Stomach (tissue), 9 donors: Measurements from ENCODE around the gene WIPI1. TPM values are rescaled to one million over a fixed set of nuclear protein-coding genes. Genes with fewer than 3 reads are reported as not detected.

Experiments used
- DNase-seq, 2 donors: peaks; one replicate each; pipeline versions ENCODE4 v3.0.0 to v3.0.0-alpha.2; 2013 to 2019
- H3K27ac ChIP-seq, 5 donors: fragments of 200-600 bp in 4 of 5; sonication (generic) in 4 of 5; one replicate each; pipeline ENCODE4 v1.5.1; 2013 to 2019; ENCODE audit warnings: mild to moderate bottlenecking in 1 of 5, moderate library complexity in 1 of 5
- H3K27me3 ChIP-seq, 3 donors: fragments of 200-600 bp; sonication (generic); one replicate each; pipeline ENCODE4 v1.5.1; 2017 to 2019; ENCODE audit warnings: mixed run types in 1 of 3
- H3K36me3 ChIP-seq, 4 donors: fragments of 200-600 bp; sonication (generic); 1 replicate in 3 of 4; 2 replicates in 1 of 4; pipeline ENCODE4 v1.5.1; 2016 to 2019
- H3K4me1 ChIP-seq, 4 donors: fragments of 200-600 bp; sonication (generic); one replicate each; pipeline ENCODE4 v1.5.1; 2016 to 2019
- H3K4me3 ChIP-seq, 4 donors: fragments of 200-600 bp; sonication (generic) in 3 of 4; one replicate each; pipeline ENCODE4 v1.5.1; 2016 to 2019; ENCODE audit warnings: mild to moderate bottlenecking in 1 of 4
- H3K9me3 ChIP-seq, 4 donors: fragments of 200-600 bp; sonication (generic); one replicate each; pipeline ENCODE4 v1.5.1; 2016 to 2019
- CTCF ChIP-seq, 7 experiments: fragments of 450-650 bp in 4 of 7; fragments of 200-600 bp in 3 of 7; sonication (generic) in 3 of 7; IDR thresholded peaks; one replicate each; pipeline ENCODE4 v1.5.1; 2016 to 2019; ENCODE audit warnings: antibody characterized with exemption in 7 of 7, control low read depth in 2 of 7, mild to moderate bottlenecking in 1 of 7
- EP300 ChIP-seq: sonication (generic); formaldehyde crosslinking; IDR thresholded peaks from one replicate; pipeline ENCODE4 v1.6.1; 2017; ENCODE audit warnings: antibody characterized with exemption
- POLR2A ChIP-seq, 4 donors: fragments of 450-650 bp; IDR thresholded peaks; one replicate each; pipeline ENCODE4 v1.6.1; 2016; ENCODE audit warnings: antibody characterized with exemption in 4 of 4, control low read depth in 2 of 4, mild to moderate bottlenecking in 1 of 4, moderate library complexity in 1 of 4
- POLR2AphosphoS5 ChIP-seq, 3 donors: sonication (generic); formaldehyde crosslinking; IDR thresholded peaks; one replicate each; pipeline ENCODE4 v1.6.1; 2016; ENCODE audit warnings: antibody characterized with exemption in 3 of 3
- WGBS, 5 donors: extraction: QIAGEN DNeasy Blood & Tissue Kit in 3 of 5; methylation state at CpG; one replicate each; pipeline versions ENCODE4 v1.1.5 to v1.1.7; 2013 to 2018; 5-methylcytosine and 5-hydroxymethylcytosine counted together
- intact Hi-C: fragments of 100-400 bp; cut with DNase I; formaldehyde crosslinking; loops from one replicate; pipeline ENCODE4 v1.15.1; 2023; ENCODE audit warnings: low total_unique reads
- polyA plus RNA-seq, 3 donors: library from polyadenylated mRNA; stranded (reverse); fragments of 200-250 nt; gene quantifications; one replicate each; pipeline ENCODE4 v1.2.3, GENCODE V29; 2013
- small RNA-seq, 4 donors: library from RNA; depleted of rRNA; stranded (forward); fragments of <200 nt; gene quantifications; one replicate each; pipeline ENCODE3, GENCODE V24; 2016
- total RNA-seq, 5 donors: library from RNA; depleted of rRNA; stranded (reverse); fragments of >200 nt; gene quantifications; one replicate each; pipeline versions ENCODE4 v1.1.0 to v1.2.3, GENCODE V29; 2014 to 2016
- donor health status: healthy with polysubstance abuse.
- donor health status: Bipolar disorder and iron deficiency.
- donor health status: healthy.

WIPI1 gene
- total and polyA plus RNA-seq, 8 donors = 8.2 to 99.1 (median 43.2) TPM

- Histone ChIP-seq H3K4me3 (no peak overlapping the region), H3K4me1 (peaks cover 16 to 23% (median 20%) of the 10 kb centered on the region in 4 donors), H3K27ac (no peak overlapping the region), H3K9me3 (no peaks in the 10 kb centered on the region), H3K27me3 (no peaks in the 10 kb centered on the region), H3K36me3 (no peaks in the 10 kb centered on the region)
- no peak for TF ChIP-seq POLR2AphosphoS5 (IDR thresholded peaks at IDR 0.05)
- TF ChIP-seq POLR2A (IDR thresholded peaks at IDR 0.05) = no peak
- no peak for TF ChIP-seq EP300
- no peak for TF ChIP-seq CTCF (IDR thresholded peaks at IDR 0.05)
- intact Hi-C loops = no loop called here
- WGBS, 5 donors = 94 to 97% (median 97%) methylated on average over 8 of the region's 8 CpGs
- no peak for DNase-seq
Measured at GRCh38 chr17:68375566-68375965, 81.7 kb downstream of the WIPI1 start.

Small RNA genes within 50 kb of the gene (small RNA-seq; reads per million reads assigned to genes)
- gene MIR635 = 0 reads per million in 4 donors

Other genes starting within 250 kb of the WIPI1 start
- gene AMZ2, start 209.5 kb downstream of the WIPI1 start, total RNA-seq = 10 to 100 TPM in 4 of 5 donors, 1 to 10 TPM in 1; 1.2 to 73.2 (median 30.7) TPM
- gene AMZ2, start 209.5 kb downstream of the WIPI1 start, polyA plus RNA-seq = 10 to 100 TPM; 46.3 to 61.7 (median 47.7) TPM
- under 1 TPM in 1 of 5 donors, not detected in 4; 0.92 TPM for gene SLC16A6, start 166.4 kb downstream of the WIPI1 start, total RNA-seq
- gene SLC16A6, start 166.4 kb downstream of the WIPI1 start, polyA plus RNA-seq = under 1 TPM in 2 of 3 donors, not detected in 1; 0.37 to 0.80 TPM
- gene ARSG, start 166.0 kb downstream of the WIPI1 start, total RNA-seq = 10 to 100 TPM in 2 of 5 donors, 1 to 10 TPM in 2, under 1 TPM in 1; 0.45 to 74.7 (median 7.5) TPM
- gene ARSG, start 166.0 kb downstream of the WIPI1 start, polyA plus RNA-seq = 1 to 10 TPM in 2 of 3 donors, under 1 TPM in 1; 0.56 to 1.7 (median 1.1) TPM
- gene PRKAR1A, start 54.9 kb upstream of the WIPI1 start, total RNA-seq = 100 to 1,000 TPM in 3 of 5 donors, 10 to 100 TPM in 2; 22.6 to 323 (median 154) TPM
- 10 to 100 TPM; 38.9 to 89.5 (median 71.2) TPM for gene PRKAR1A, start 54.9 kb upstream of the WIPI1 start, polyA plus RNA-seq
- 10 to 100 TPM in 4 of 5 donors, not detected in 1; 13.8 to 81.3 (median 43.1) TPM for gene FAM20A, start 143.9 kb upstream of the WIPI1 start, total RNA-seq
- 10 to 100 TPM; 11.4 to 17.0 (median 13.1) TPM for gene FAM20A, start 143.9 kb upstream of the WIPI1 start, polyA plus RNA-seq